Neuron (in vitro differentiated cells): Measurements from ENCODE around the gene SRCAP.

Experiments
- H2AFZ ChIP-seq: one replicate; pipeline ENCODE4 v1.6.1; 2013; ENCODE audit warnings: low read depth, mild to moderate bottlenecking, inconsistent platforms, low read length, moderate library complexity
- H3K27me3 ChIP-seq: one replicate; pipeline ENCODE4 v1.6.1; 2013; ENCODE audit warnings: low read length; ENCODE audit not compliant: insufficient read depth
- H3K36me3 ChIP-seq: one replicate; pipeline ENCODE4 v1.6.1; 2013; ENCODE audit warnings: low read length; ENCODE audit not compliant: insufficient read depth
- H3K4me1 ChIP-seq: one replicate; pipeline ENCODE4 v1.6.1; 2013; ENCODE audit warnings: low read length; ENCODE audit not compliant: insufficient read depth
- H3K4me3 ChIP-seq: 2 replicates; pipeline ENCODE4 v1.5.1; 2013; ENCODE audit warnings: mild to moderate bottlenecking, low read length, moderate library complexity
- H3K9me3 ChIP-seq: one replicate; pipeline ENCODE4 v1.6.1; 2013; ENCODE audit warnings: low read length

SRCAP gene

GRCh38 chr16:30750876-30751465 is 52.0 kb downstream of the SRCAP start:
- H2AFZ ChIP-seq: no peak overlapping the region
- H3K36me3 ChIP-seq: peaks cover 31% of the 10 kb centered on the region
- no peak overlapping the region for H3K4me3 ChIP-seq
- H3K4me1 ChIP-seq: no peaks in the 10 kb centered on the region
- no peaks in the 10 kb centered on the region for H3K27me3 ChIP-seq
- H3K9me3 ChIP-seq: no peaks in the 10 kb centered on the region

- H3K4me1 ChIP-seq: no peaks in the 10 kb centered on the region
- peaks cover 50% of the 10 kb centered on the region for H3K36me3 ChIP-seq
- H3K4me3 ChIP-seq: no peak overlapping the region
- H2AFZ ChIP-seq: no peak overlapping the region
- H3K27me3 ChIP-seq: no peaks in the 10 kb centered on the region
- no peaks in the 10 kb centered on the region for H3K9me3 ChIP-seq
Measured at GRCh38 chr16:30753596-30753995, 54.6 kb downstream of the SRCAP start.

GRCh38 chr16:30755955-30756780 is 57.2 kb downstream of the SRCAP start:
- H3K36me3 ChIP-seq: peaks cover 63% of the 10 kb centered on the region
- H3K4me1 ChIP-seq: peaks cover 12% of the 10 kb centered on the region
- no peaks in the 10 kb centered on the region for H3K27me3 ChIP-seq
- no peaks in the 10 kb centered on the region for H3K9me3 ChIP-seq
- no peak overlapping the region for H2AFZ ChIP-seq
- H3K4me3 ChIP-seq: no peak overlapping the region

- peaks cover 59% of the 10 kb centered on the region for H3K36me3 ChIP-seq
- no peaks in the 10 kb centered on the region for H3K27me3 ChIP-seq
- H3K4me3 ChIP-seq: no peak overlapping the region
- H3K4me1 ChIP-seq: peaks cover 12% of the 10 kb centered on the region
- no peaks in the 10 kb centered on the region for H3K9me3 ChIP-seq
- no peak overlapping the region for H2AFZ ChIP-seq
Measured at GRCh38 chr16:30756781-30757100, 57.8 kb downstream of the SRCAP start.

- H3K9me3 ChIP-seq: no peaks in the 10 kb centered on the region
- H2AFZ ChIP-seq: no peak overlapping the region
- H3K4me3 ChIP-seq: no peak overlapping the region
- H3K4me1 ChIP-seq: peaks cover 12% of the 10 kb centered on the region
- peaks cover 59% of the 10 kb centered on the region for H3K36me3 ChIP-seq
- H3K27me3 ChIP-seq: no peaks in the 10 kb centered on the region
Measured at GRCh38 chr16:30757316-30757715, 58.3 kb downstream of the SRCAP start.

GRCh38 chr16:30758988-30759491 is 60.1 kb downstream of the SRCAP start:
- Histone ChIP-seq H3K36me3 (peaks cover 56% of the 10 kb centered on the region), H3K9me3 (no peaks in the 10 kb centered on the region), H3K4me1 (peaks cover 24% of the 10 kb centered on the region), H3K27me3 (no peaks in the 10 kb centered on the region), H3K4me3 (no peak overlapping the region), H2AFZ (no peak overlapping the region)

GRCh38 chr16:30760001-30760559 is 61.1 kb downstream of the SRCAP start:
- H3K36me3 ChIP-seq: peaks cover 60% of the 10 kb centered on the region
- H3K9me3 ChIP-seq: no peaks in the 10 kb centered on the region
- peaks cover 24% of the 10 kb centered on the region for H3K4me1 ChIP-seq
- H2AFZ ChIP-seq: no peak overlapping the region
- peak overlapping the region; percentile 90 for H3K4me3 ChIP-seq
- no peaks in the 10 kb centered on the region for H3K27me3 ChIP-seq

GRCh38 chr16:30760577-30761426 is 61.8 kb downstream of the SRCAP start:
- Histone ChIP-seq H3K9me3 (no peaks in the 10 kb centered on the region), H3K27me3 (no peaks in the 10 kb centered on the region), H2AFZ (peak overlapping the region; percentile 64), H3K4me3 (peak overlapping the region; percentile 90), H3K4me1 (peaks cover 24% of the 10 kb centered on the region), H3K36me3 (peaks cover 65% of the 10 kb centered on the region)

- Histone ChIP-seq H3K4me3 (peak overlapping the region; percentile 90), H3K9me3 (no peaks in the 10 kb centered on the region), H2AFZ (peak overlapping the region; percentile 64), H3K4me1 (peaks cover 24% of the 10 kb centered on the region), H3K36me3 (peaks cover 65% of the 10 kb centered on the region), H3K27me3 (no peaks in the 10 kb centered on the region)
Measured at GRCh38 chr16:30761427-30761927, 62.5 kb downstream of the SRCAP start.

GRCh38 chr16:30761928-30762902 is 63.2 kb downstream of the SRCAP start, which contains the start of the genes CFAP119 and RNF40:
TSS of gene CFAP119 (minus strand) at chr16:30762062. CDS start at chr16:30761748, 314 bp downstream.
TSS of gene RNF40 (plus strand) at chr16:30762322. CDS start at chr16:30762546, 224 bp downstream.
- peak within 1 kb of the TSS; percentile 90 for H3K4me3 ChIP-seq
- no peaks in the 10 kb centered on the region for H3K9me3 ChIP-seq
- H3K27me3 ChIP-seq: no peaks in the 10 kb centered on the region
- peaks cover 24% of the 10 kb centered on the region for H3K4me1 ChIP-seq
- H2AFZ ChIP-seq: peak within 1 kb of the TSS; percentile 64
- peaks cover 65% of the 10 kb centered on the region for H3K36me3 ChIP-seq

- no peaks in the 10 kb centered on the region for H3K27me3 ChIP-seq
- no peak overlapping the region for H2AFZ ChIP-seq
- H3K9me3 ChIP-seq: no peaks in the 10 kb centered on the region
- H3K4me3 ChIP-seq: peak overlapping the region; percentile 90
- H3K36me3 ChIP-seq: peaks cover 69% of the 10 kb centered on the region
- H3K4me1 ChIP-seq: peaks cover 24% of the 10 kb centered on the region
Measured at GRCh38 chr16:30762991-30763725, 64.2 kb downstream of the SRCAP start.
